GM18517 (cell line): Measurements from ENCODE around the gene DEPDC1.
"Not testable (repeated sequence)": the region's sequence is repeated elsewhere in the genome, so short reads cannot be mapped to it uniquely, and the experiment has no call there.

ENCODE experiments used
- ATAC-seq: cut with Tn5 transposase; IDR thresholded peaks from one replicate; pipeline ENCODE4 v1.9.1; 2021; ENCODE audit warnings: mild to moderate bottlenecking, moderate library complexity; ENCODE audit not compliant: unreplicated experiment

The DEPDC1 gene

GRCh38 chr1:68476626-68477025 lies 20.3 kb downstream of the DEPDC1 start:
- ATAC-seq: not testable (repeated sequence)

GRCh38 chr1:68473060-68473459 lies 23.8 kb downstream of the DEPDC1 start:
- ATAC-seq: no peak

- no peak for ATAC-seq
These were observed 26.4 kb downstream of the DEPDC1 start for GRCh38 chr1:68470388-68470970.

GRCh38 chr1:68464891-68465290 lies 32.0 kb downstream of the DEPDC1 start:
- ATAC-seq: no peak

- no peak for ATAC-seq
These were observed 35.9 kb downstream of the DEPDC1 start for GRCh38 chr1:68460935-68461334.

- ATAC-seq: no peak
These were observed 37.1 kb downstream of the DEPDC1 start for GRCh38 chr1:68459796-68460195.

- ATAC-seq: no peak
These were observed 37.8 kb downstream of the DEPDC1 start for GRCh38 chr1:68459091-68459490.

GRCh38 chr1:68456202-68456601 lies 40.7 kb downstream of the DEPDC1 start:
- ATAC-seq: no peak

- peak; percentile 51 for ATAC-seq
These were observed 42.3 kb downstream of the DEPDC1 start for GRCh38 chr1:68454534-68454933.

GRCh38 chr1:68453060-68453670 lies 43.7 kb downstream of the DEPDC1 start:
- ATAC-seq: no peak

GRCh38 chr1:68449901-68450300 lies 47.0 kb downstream of the DEPDC1 start, which contains the start of gene RPE65:
RPE65 (minus strand) TSS chr1:68449954; CDS start chr1:68449905, 49 bp downstream.
- no peak for ATAC-seq

- ATAC-seq: no peak
These were observed 48.5 kb downstream of the DEPDC1 start for GRCh38 chr1:68448365-68448764.

- ATAC-seq: no peak
These were observed 51.2 kb downstream of the DEPDC1 start for GRCh38 chr1:68445709-68446108.

GRCh38 chr1:68442822-68443556 lies 53.9 kb downstream of the DEPDC1 start:
- ATAC-seq: peak; percentile 76

GRCh38 chr1:68442006-68442405 lies 54.9 kb downstream of the DEPDC1 start:
- ATAC-seq: no peak

- ATAC-seq: peak; percentile 61
These were observed 58.6 kb downstream of the DEPDC1 start for GRCh38 chr1:68438310-68438709.

- no peak for ATAC-seq
These were observed 63.5 kb downstream of the DEPDC1 start for GRCh38 chr1:68433395-68433794.

GRCh38 chr1:68431076-68431475 lies 65.8 kb downstream of the DEPDC1 start:
- no peak for ATAC-seq

GRCh38 chr1:68429233-68429808 lies 67.6 kb downstream of the DEPDC1 start:
- no peak for ATAC-seq

- ATAC-seq: no peak
These were observed 70.3 kb downstream of the DEPDC1 start for GRCh38 chr1:68426594-68426993.
